Tibial artery (tissue), 4 donors: ENCODE results near the gene MKLN1.

Experiments
- DNase-seq, 2 donors: peaks; one replicate each; pipeline ENCODE4 v3.0.0-alpha.2; 2019
- H3K27ac ChIP-seq, 2 donors: fragments of 200-600 bp; sonication (generic) in 1 of 2; 1 replicate in 1 of 2; 2 replicates in 1 of 2; pipeline ENCODE4 v1.5.1; 2018 to 2019; ENCODE audit warnings: mild to moderate bottlenecking in 1 of 2
- H3K27me3 ChIP-seq, 2 donors: fragments of 200-600 bp; sonication (generic) in 1 of 2; one replicate each; pipeline versions ENCODE4 v1.5.1 to v1.6.0; 2016 to 2019
- H3K36me3 ChIP-seq, 3 donors: fragments of 200-600 bp; sonication (generic) in 2 of 3; one replicate each; pipeline ENCODE4 v1.5.1; 2016 to 2019; ENCODE audit warnings: mild to moderate bottlenecking in 2 of 3
- H3K4me1 ChIP-seq, 4 donors: fragments of 200-600 bp; sonication (generic) in 2 of 4; 1 replicate in 3 of 4; 2 replicates in 1 of 4; pipeline ENCODE4 v1.5.1; 2016 to 2019
- H3K4me3 ChIP-seq, 2 donors: fragments of 200-600 bp; sonication (generic) in 1 of 2; 1 replicate in 1 of 2; 2 replicates in 1 of 2; pipeline ENCODE4 v1.5.1; 2018 to 2019; ENCODE audit warnings: mild to moderate bottlenecking in 2 of 2
- H3K9me3 ChIP-seq, 3 donors: fragments of 200-600 bp; sonication (generic) in 1 of 3; one replicate each; pipeline ENCODE4 v1.5.1; 2016 to 2019
- intact Hi-C: fragments of 100-400 bp; cut with DNase I; formaldehyde crosslinking; loops from one replicate; pipeline ENCODE4 v1.15.0; 2023; ENCODE audit warnings: low total_unique reads
- TF ChIP-seq, protein P1 (sequence below), 2 experiments: fragments of 200-600 bp in 1 of 2; fragments of 450-650 bp in 1 of 2; IDR thresholded peaks; one replicate each; pipeline ENCODE4 v1.5.1; 2017 to 2019; ENCODE audit warnings: antibody characterized with exemption in 2 of 2, mild to moderate bottlenecking in 1 of 2, moderate library complexity in 1 of 2

Gene MKLN1

DNA sequence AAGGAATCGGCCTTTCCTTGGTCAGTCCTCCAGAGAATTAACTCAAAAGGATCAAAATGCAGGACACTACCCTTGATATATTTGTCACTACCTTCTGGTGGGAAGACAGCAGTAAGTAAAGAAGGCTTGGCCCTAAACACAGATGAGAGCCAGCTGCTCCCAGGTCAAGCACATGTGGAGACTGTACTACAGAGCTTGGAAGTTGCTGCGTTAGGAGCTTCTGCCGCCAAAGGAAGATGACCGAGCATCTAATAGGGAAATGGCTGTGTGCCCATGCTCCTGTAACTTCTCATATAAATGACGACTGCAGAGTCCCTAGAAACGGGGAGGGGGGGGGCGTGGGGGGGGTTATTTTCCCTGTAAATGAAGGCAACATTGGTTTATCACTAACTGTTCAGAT, 169.8 kb downstream of the MKLN1 start:
- no peak for DNase-seq
- TF ChIP-seq, protein P1, sequence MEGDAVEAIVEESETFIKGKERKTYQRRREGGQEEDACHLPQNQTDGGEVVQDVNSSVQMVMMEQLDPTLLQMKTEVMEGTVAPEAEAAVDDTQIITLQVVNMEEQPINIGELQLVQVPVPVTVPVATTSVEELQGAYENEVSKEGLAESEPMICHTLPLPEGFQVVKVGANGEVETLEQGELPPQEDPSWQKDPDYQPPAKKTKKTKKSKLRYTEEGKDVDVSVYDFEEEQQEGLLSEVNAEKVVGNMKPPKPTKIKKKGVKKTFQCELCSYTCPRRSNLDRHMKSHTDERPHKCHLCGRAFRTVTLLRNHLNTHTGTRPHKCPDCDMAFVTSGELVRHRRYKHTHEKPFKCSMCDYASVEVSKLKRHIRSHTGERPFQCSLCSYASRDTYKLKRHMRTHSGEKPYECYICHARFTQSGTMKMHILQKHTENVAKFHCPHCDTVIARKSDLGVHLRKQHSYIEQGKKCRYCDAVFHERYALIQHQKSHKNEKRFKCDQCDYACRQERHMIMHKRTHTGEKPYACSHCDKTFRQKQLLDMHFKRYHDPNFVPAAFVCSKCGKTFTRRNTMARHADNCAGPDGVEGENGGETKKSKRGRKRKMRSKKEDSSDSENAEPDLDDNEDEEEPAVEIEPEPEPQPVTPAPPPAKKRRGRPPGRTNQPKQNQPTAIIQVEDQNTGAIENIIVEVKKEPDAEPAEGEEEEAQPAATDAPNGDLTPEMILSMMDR (IDR thresholded peaks at IDR 0.05), result no peak
- Histone ChIP-seq H3K4me1 (peaks cover 0 to 12% (median 2%) of the 10 kb centered on the region in 4 donors), H3K27ac (no peak overlapping the region), H3K27me3 (no peaks in the 10 kb centered on the region), H3K4me3 (no peak overlapping the region), H3K9me3 (no peaks in the 10 kb centered on the region), H3K36me3 (peaks cover 6 to 35% (median 13%) of the 10 kb centered on the region in 3 donors)
- intact Hi-C loops, result no loop called here

DNA sequence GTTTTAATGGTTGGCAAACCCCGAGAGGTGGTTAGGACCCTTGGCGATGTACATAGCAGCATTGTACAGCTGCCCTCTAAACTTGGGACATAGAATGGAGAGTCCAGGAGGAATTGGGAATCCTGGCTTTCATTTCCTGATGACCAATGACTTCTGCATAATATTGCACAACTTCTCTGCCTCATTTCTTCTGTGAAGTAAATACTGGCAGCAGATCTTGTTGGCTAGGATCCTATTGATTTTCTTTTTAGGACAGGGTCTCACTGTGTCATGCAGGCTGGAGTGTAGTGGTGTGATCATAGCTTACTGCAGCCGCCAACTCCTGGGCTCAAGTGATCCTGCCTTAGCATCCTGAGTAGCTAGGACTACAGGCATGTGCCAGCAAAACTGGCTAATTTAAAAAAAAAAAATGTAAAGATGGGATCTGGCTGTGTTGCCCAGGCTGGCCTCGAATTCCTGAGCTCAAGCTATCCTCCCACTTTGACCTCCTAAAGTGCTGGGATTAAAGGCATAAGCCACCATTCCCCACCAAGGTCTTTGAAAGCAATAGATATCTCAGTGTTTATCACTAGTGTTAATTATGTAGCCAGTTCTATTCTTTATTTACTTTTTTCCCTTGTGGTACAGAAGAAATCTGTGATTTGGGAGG, 170.7 kb downstream of the MKLN1 start:
- peaks cover 6 to 35% (median 13%) of the 10 kb centered on the region in 3 donors for H3K36me3 ChIP-seq
- no peak overlapping the region for H3K4me3 ChIP-seq
- DNase-seq, result no peak
- no peak overlapping the region for H3K27ac ChIP-seq
- TF ChIP-seq, protein P1 (IDR thresholded peaks at IDR 0.05), result no peak
- H3K27me3 ChIP-seq, result no peaks in the 10 kb centered on the region
- peaks cover 0 to 21% (median 6%) of the 10 kb centered on the region in 4 donors for H3K4me1 ChIP-seq
- intact Hi-C loops, result no loop called here
- H3K9me3 ChIP-seq, result no peaks in the 10 kb centered on the region

DNA sequence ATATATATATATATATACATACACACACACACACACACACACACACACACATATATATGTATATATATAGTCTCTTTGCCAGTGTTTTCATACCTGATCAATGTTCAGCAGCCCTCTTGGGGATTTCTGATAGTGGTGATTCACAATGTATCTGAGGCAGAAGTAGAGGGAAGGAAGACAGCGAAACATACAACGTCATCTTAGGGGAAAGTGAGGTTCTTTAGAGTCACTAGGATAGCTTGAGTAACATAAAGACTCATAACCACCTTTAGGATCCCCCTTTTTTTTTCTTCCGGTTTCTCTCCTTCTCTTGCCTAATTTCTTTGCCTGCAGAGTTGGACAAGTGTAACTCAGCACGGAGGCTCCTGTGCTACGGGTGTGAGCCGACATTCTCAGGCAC, 172.1 kb downstream of the MKLN1 start:
- peaks cover 0 to 25% (median 10%) of the 10 kb centered on the region in 4 donors for H3K4me1 ChIP-seq
- no peak overlapping the region for H3K4me3 ChIP-seq
- H3K36me3 ChIP-seq, result peaks cover 6 to 35% (median 13%) of the 10 kb centered on the region in 3 donors
- H3K27ac ChIP-seq, result no peak overlapping the region
- intact Hi-C loops, result no loop called here
- H3K9me3 ChIP-seq, result no peaks in the 10 kb centered on the region
- no peaks in the 10 kb centered on the region for H3K27me3 ChIP-seq
- TF ChIP-seq, protein P1 (IDR thresholded peaks at IDR 0.05), result no peak
- DNase-seq, result no peak

DNA sequence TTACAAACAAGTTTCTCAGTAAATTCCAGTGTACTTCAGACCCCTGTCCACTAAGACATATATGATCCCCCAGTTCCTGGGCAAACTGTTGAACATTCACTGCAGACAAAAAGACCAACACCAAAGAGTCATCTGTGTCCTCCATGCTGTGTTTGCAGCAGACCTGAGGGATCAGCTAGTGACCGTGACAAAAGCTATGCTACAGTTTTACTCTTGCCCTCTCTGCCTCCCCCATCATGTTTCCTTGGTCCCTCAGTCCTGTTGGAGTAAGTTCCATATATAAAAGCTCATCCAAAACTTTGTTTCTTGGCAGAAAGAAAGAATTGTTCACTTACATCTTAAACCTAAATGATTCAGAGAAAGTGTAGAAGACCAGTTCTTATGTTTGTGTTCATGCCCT, 172.7 kb downstream of the MKLN1 start:
- peaks cover 6 to 35% (median 13%) of the 10 kb centered on the region in 3 donors for H3K36me3 ChIP-seq
- H3K4me3 ChIP-seq, result no peak overlapping the region
- H3K4me1 ChIP-seq, result peaks cover 0 to 25% (median 10%) of the 10 kb centered on the region in 4 donors
- TF ChIP-seq, protein P1 (IDR thresholded peaks at IDR 0.05), result no peak
- no peak overlapping the region for H3K27ac ChIP-seq
- no peaks in the 10 kb centered on the region for H3K9me3 ChIP-seq
- H3K27me3 ChIP-seq, result no peaks in the 10 kb centered on the region
- intact Hi-C loops, result no loop called here
- no peak for DNase-seq

DNA sequence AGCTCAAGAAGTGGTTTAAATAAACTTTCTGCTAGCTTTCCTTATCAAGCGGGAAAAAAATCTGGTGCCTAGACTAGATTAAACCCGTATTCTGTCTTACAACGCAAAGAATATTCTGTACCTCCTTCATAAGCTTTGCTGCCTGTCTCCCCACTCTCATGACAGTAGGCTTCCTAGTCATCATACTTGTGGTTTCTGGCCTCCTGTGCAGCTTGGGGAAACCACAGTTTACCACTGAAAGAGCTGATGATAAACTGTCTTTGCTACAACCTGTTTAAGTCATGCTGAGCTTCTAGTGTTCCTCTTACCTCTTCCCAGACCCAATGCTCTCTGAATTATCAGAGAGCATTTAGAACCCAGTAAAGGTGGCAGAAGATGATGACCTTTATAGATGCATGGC, 173.7 kb downstream of the MKLN1 start:
- Histone ChIP-seq H3K27ac (no peak overlapping the region), H3K4me1 (peaks cover 0 to 25% (median 10%) of the 10 kb centered on the region in 4 donors), H3K4me3 (no peak overlapping the region), H3K36me3 (peaks cover 6 to 40% (median 13%) of the 10 kb centered on the region in 3 donors), H3K27me3 (peaks cover 0 to 6% of the 10 kb centered on the region in 2 donors), H3K9me3 (no peaks in the 10 kb centered on the region)
- TF ChIP-seq, protein P1 (IDR thresholded peaks at IDR 0.05), result no peak
- intact Hi-C loops, result no loop called here
- DNase-seq, result no peak
